Gastroesophageal sphincter (tissue), 3 donors: ENCODE measurements around the gene METTL3.

Source experiments
- CTCF ChIP-seq, 4 experiments: fragments of 200-600 bp in 2 of 4; fragments of 450-650 bp in 2 of 4; sonication (generic) in 1 of 4; IDR thresholded peaks; one replicate each; pipeline ENCODE4 v1.5.1; 2017 to 2019; ENCODE audit warnings: antibody characterized with exemption in 4 of 4, mild to moderate bottlenecking in 2 of 4, moderate library complexity in 2 of 4
- POLR2AphosphoS5 ChIP-seq: sonication (generic); formaldehyde crosslinking; IDR thresholded peaks from one replicate; pipeline ENCODE4 v1.6.1; 2017; ENCODE audit warnings: antibody characterized with exemption

DNA sequence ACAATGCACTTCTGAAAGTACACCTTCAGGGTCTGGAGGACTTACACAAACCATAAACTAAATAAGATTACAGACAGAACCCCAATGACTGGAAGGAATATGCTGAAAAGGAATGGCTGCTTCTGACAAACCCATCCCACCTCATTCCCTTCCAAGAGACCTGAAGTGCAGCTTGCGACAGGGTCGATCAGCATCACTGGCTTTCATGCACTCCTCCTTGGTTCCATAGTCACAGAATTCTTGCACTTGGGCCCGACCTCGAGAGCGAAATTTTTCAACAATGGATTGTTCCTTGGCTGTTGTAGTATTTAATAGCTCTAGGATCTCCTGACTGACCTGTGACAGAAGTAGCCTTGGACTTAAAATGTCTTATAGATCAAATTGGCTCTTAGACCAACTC lies 9.6 kb downstream of the METTL3 start:
- no peak for TF ChIP-seq CTCF (IDR thresholded peaks at IDR 0.05)
- no peak for TF ChIP-seq POLR2AphosphoS5
